T-helper 1 cell treated with Interleukin-12 subunit alpha and Interleukin-12 subunit beta and Interleukin-4 antibody, amounts not matched to agents 30 ng/mL and 1 ng/mL, for 36 hours (primary cell): ENCODE results near the gene CTSL. TPM values are rescaled to one million over a fixed set of nuclear protein-coding genes. Genes with fewer than 3 reads are reported as not detected.

Experiments
- intact Hi-C: fragments of 100-400 bp; cut with micrococcal nuclease; formaldehyde crosslinking; loops from one replicate; pipeline ENCODE4 v1.15.1; 2024
- total RNA-seq: library from RNA; stranded (reverse); gene quantifications from 2 replicates; pipeline ENCODE4 v1.2.3, GENCODE V29; 2022

The CTSL gene
- total RNA-seq, result 2.0 and 3.9 TPM in 2 replicates

GRCh38 chr9:87725900-87726709 is at the start of gene CTSL:
CTSL (plus strand) TSS chr9:87726119; CDS start chr9:87727604, 1,485 bp downstream.
- intact Hi-C loops, result loop anchor here (2.0 kb wide), 1 partner anchor 67 kb away; no protein-coding TSS in a partner anchor

GRCh38 chr9:87676976-87677775 is 48.7 kb upstream of the CTSL start:
- intact Hi-C loops, result loop anchor here (5.0 kb wide), 1 partner anchor 1325 kb away; no protein-coding TSS in a partner anchor

GRCh38 chr9:87677776-87678587 is 47.9 kb upstream of the CTSL start:
- intact Hi-C loops, result loop anchor here (2.0 to 5.0 kb wide), 2 partner anchors 135 to 1324 kb away; no protein-coding TSS in a partner anchor

GRCh38 chr9:87678650-87679355 is 47.1 kb upstream of the CTSL start:
- intact Hi-C loops, result loop anchor here (2.0 to 5.0 kb wide), 2 partner anchors 134 to 1323 kb away; no protein-coding TSS in a partner anchor

GRCh38 chr9:87681271-87682061 is 44.5 kb upstream of the CTSL start:
- intact Hi-C loops, result no loop called here

- intact Hi-C loops, result no loop called here
Observed at GRCh38 chr9:87682085-87682484, 43.8 kb upstream of the CTSL start.

GRCh38 chr9:87682618-87683017 is 43.3 kb upstream of the CTSL start:
- intact Hi-C loops, result no loop called here

GRCh38 chr9:87683751-87684626 is 41.9 kb upstream of the CTSL start:
- intact Hi-C loops, result no loop called here

GRCh38 chr9:87684627-87685219 is 41.2 kb upstream of the CTSL start:
- intact Hi-C loops, result no loop called here

- intact Hi-C loops, result no loop called here
Observed at GRCh38 chr9:87685441-87685840, 40.5 kb upstream of the CTSL start.

- intact Hi-C loops, result no loop called here
Observed at GRCh38 chr9:87685871-87686519, 39.9 kb upstream of the CTSL start.

- intact Hi-C loops, result no loop called here
Observed at GRCh38 chr9:87686520-87687090, 39.3 kb upstream of the CTSL start.

- intact Hi-C loops, result no loop called here
Observed at GRCh38 chr9:87687207-87687606, 38.7 kb upstream of the CTSL start.

- intact Hi-C loops, result no loop called here
Observed at GRCh38 chr9:87694236-87694755, 31.6 kb upstream of the CTSL start.

GRCh38 chr9:87695523-87695922 is 30.4 kb upstream of the CTSL start:
- intact Hi-C loops, result no loop called here

GRCh38 chr9:87696641-87697040 is 29.3 kb upstream of the CTSL start:
- intact Hi-C loops, result no loop called here

- intact Hi-C loops, result no loop called here
Observed at GRCh38 chr9:87698069-87698809, 27.7 kb upstream of the CTSL start.
